IMR-90 (cell line): ENCODE results near the gene SMYD1. TPM values are rescaled to one million over a fixed set of nuclear protein-coding genes. Genes with fewer than 3 reads are reported as not detected.

ENCODE experiments used
- ATAC-seq: fragments of 200-7000 bp; cut with Tn5 transposase; 2 replicates; pipeline ENCODE4 v1.9.1; 2020; ENCODE audit warnings: low read depth, mild to moderate bottlenecking, moderate library complexity
- BruUV-seq: library from RNA; stranded (reverse); fragments of 400-500 nt; replicated peaks from 2 replicates; lab custom pipeline; 2021; lab: Mats Ljungman, UMichigan
- CTCF ChIA-PET: fragments of 300-600 bp; formaldehyde crosslinking; extraction: SDS; loops from one replicate; lab custom pipeline; 2021; ENCODE audit warnings: antibody characterized with exemption; lab: Yijun Ruan, JAX
- POLR2A ChIA-PET: fragments of 300-600 bp; sonication (Branson Sonifier 250); formaldehyde crosslinking; loops from one replicate; lab custom pipeline; 2022; ENCODE audit warnings: antibody characterized with exemption; ENCODE audit not compliant: unreplicated experiment; lab: Charles Lee
- DNase-seq: peaks from one replicate; pipeline ENCODE4 v3.0.0; 2013
- H2AFZ ChIP-seq: replicated peaks from 2 replicates; pipeline ENCODE3; 2013; ENCODE audit warnings: low read length, mild to moderate bottlenecking; ENCODE audit not compliant: poor library complexity
- H2AK5ac ChIP-seq: 2 replicates; pipeline ENCODE4 v1.6.1; 2013; ENCODE audit warnings: low read depth, low read length, inconsistent platforms
- H2AK9ac ChIP-seq: replicated peaks from 2 replicates; pipeline ENCODE3; 2013; ENCODE audit warnings: mild to moderate bottlenecking, low read depth, low read length, moderate library complexity; ENCODE audit not compliant: poor library complexity
- H2BK120ac ChIP-seq: 2 replicates; pipeline ENCODE4 v1.6.1; 2013; ENCODE audit warnings: low read depth, low read length, inconsistent platforms
- H2BK15ac ChIP-seq: 3 replicates; pipeline ENCODE4 v1.6.1; 2013; ENCODE audit warnings: low read depth, low read length, inconsistent platforms
- H2BK20ac ChIP-seq: 2 replicates; pipeline ENCODE4 v1.6.1; 2013; ENCODE audit warnings: low read depth, mild to moderate bottlenecking, inconsistent platforms, low read length, moderate library complexity
- H2BK5ac ChIP-seq: 2 replicates; pipeline ENCODE4 v1.6.1; 2013; ENCODE audit warnings: mild to moderate bottlenecking, low read depth, low read length, inconsistent platforms; ENCODE audit not compliant: poor library complexity, severe bottlenecking
- H3K14ac ChIP-seq: replicated peaks from 2 replicates; pipeline ENCODE4 v1.6.1; 2013; ENCODE audit warnings: low read depth, low read length, inconsistent platforms
- H3K18ac ChIP-seq: 2 replicates; pipeline ENCODE4 v1.6.1; 2013; ENCODE audit warnings: low read depth, low read length, control low read depth
- H3K23ac ChIP-seq: 2 replicates; pipeline ENCODE4 v1.6.1; 2013; ENCODE audit warnings: low read depth, low read length, inconsistent platforms
- H3K27ac ChIP-seq: 2 replicates; pipeline ENCODE4 v1.5.1; 2013; ENCODE audit warnings: mild to moderate bottlenecking, control low read depth, low read length; ENCODE audit not compliant: insufficient read depth
- H3K27me3 ChIP-seq: 2 replicates; pipeline ENCODE4 v1.6.1; 2013; ENCODE audit warnings: low read length; ENCODE audit not compliant: control insufficient read depth, insufficient read depth
- H3K36me3 ChIP-seq: 2 replicates; pipeline ENCODE4 v1.6.1; 2013; ENCODE audit warnings: low read length, mixed read lengths; ENCODE audit not compliant: control insufficient read depth, insufficient read depth
- H3K4ac ChIP-seq: 2 replicates; pipeline ENCODE4 v1.6.1; 2013; ENCODE audit warnings: low read depth, low read length, inconsistent platforms
- H3K4me1 ChIP-seq: 2 replicates; pipeline ENCODE4 v1.6.1; 2013; ENCODE audit warnings: low read length, mixed read lengths; ENCODE audit not compliant: control insufficient read depth, insufficient read depth
- H3K4me2 ChIP-seq: 2 replicates; pipeline ENCODE4 v1.6.1; 2013; ENCODE audit warnings: low read depth, mild to moderate bottlenecking, control low read depth, low read length, moderate library complexity
- H3K4me3 ChIP-seq: 2 replicates; pipeline ENCODE4 v1.5.1; 2013; ENCODE audit warnings: low read depth, mild to moderate bottlenecking, control low read depth, low read length, moderate library complexity; ENCODE audit not compliant: insufficient read depth
- H3K56ac ChIP-seq: 2 replicates; pipeline ENCODE4 v1.6.1; 2013; ENCODE audit warnings: low read length, inconsistent platforms; ENCODE audit not compliant: insufficient read depth; ENCODE audit errors: extremely low read depth
- H3K79me1 ChIP-seq, 2 experiments: 2 replicates each; pipeline ENCODE4 v1.6.1; 2013; ENCODE audit warnings: low read length in 2 of 2, inconsistent platforms in 1 of 2, low read depth in 1 of 2
- H3K9ac ChIP-seq: 2 replicates; pipeline ENCODE4 v1.6.1; 2013; ENCODE audit warnings: low read depth, low read length, control low read depth
- H3K9me1 ChIP-seq: 2 replicates; pipeline ENCODE4 v1.6.1; 2013; ENCODE audit warnings: low read length, inconsistent platforms; ENCODE audit not compliant: insufficient read depth
- H3K9me3 ChIP-seq: 2 replicates; pipeline ENCODE4 v1.6.1; 2013; ENCODE audit warnings: low read length; ENCODE audit not compliant: control insufficient read depth, insufficient read depth
- H4K20me1 ChIP-seq: 2 replicates; pipeline ENCODE4 v1.6.1; 2013; ENCODE audit warnings: low read length, inconsistent platforms; ENCODE audit not compliant: insufficient read depth
- H4K5ac ChIP-seq: 2 replicates; pipeline ENCODE4 v1.6.1; 2013; ENCODE audit warnings: mild to moderate bottlenecking, low read depth, low read length, control low read depth
- H4K8ac ChIP-seq, 2 experiments: 2 replicates each; pipeline ENCODE4 v1.6.1; 2013; ENCODE audit warnings: low read depth in 2 of 2, low read length in 2 of 2, control low read depth in 1 of 2, inconsistent platforms in 1 of 2
- H4K91ac ChIP-seq: 2 replicates; pipeline ENCODE4 v1.6.1; 2013; ENCODE audit warnings: low read depth, low read length, inconsistent platforms; ENCODE audit not compliant: insufficient read depth
- MXI1 ChIP-seq: IDR thresholded peaks from 2 replicates; pipeline ENCODE4 v1.6.1; 2012; ENCODE audit warnings: low read depth, mild to moderate bottlenecking, low read length, moderate library complexity, borderline replicate concordance
- RAD21 ChIP-seq: IDR thresholded peaks from 2 replicates; pipeline ENCODE4 v1.6.1; 2012; ENCODE audit warnings: low read length, improper control_type of control experiment
- WGBS, 2 experiments: methylation state at CpG; one replicate each; pipeline versions ENCODE4 v1.1.5 to v1.1.7; 2013; ENCODE audit warnings: missing lambda C conversion rate in 2 of 2; ENCODE audit not compliant: insufficient read length in 1 of 2; ENCODE audit errors: extremely low coverage in 2 of 2; 5-methylcytosine and 5-hydroxymethylcytosine counted together
- dilution Hi-C: fragments of 300-500 bp; cut with HindIII; formaldehyde crosslinking; loops from one replicate; pipeline ENCODE4 v1.14.3; 2018; ENCODE audit warnings: low sequenced_read_pairs; ENCODE audit not compliant: unreplicated experiment
- in situ Hi-C: fragments of 300-500 bp; cut with MboI; formaldehyde crosslinking; loops from 3 replicates; pipeline ENCODE4 v1.14.3; 2019; ENCODE audit warnings: low sequenced_read_pairs, inconsistent platforms, mixed read lengths
- intact Hi-C: fragments of 100-400 bp; cut with micrococcal nuclease; formaldehyde crosslinking; loops from 2 replicates; pipeline ENCODE4 v1.10.0; 2022
- polyA plus RNA-seq, 3 experiments: library from polyadenylated mRNA; depleted of rRNA; stranded (reverse); fragments of >200 nt; gene quantifications; 2 replicates each; pipeline ENCODE4 v1.2.3, GENCODE V29; 2012; ENCODE audit warnings: low replicate concordance in 1 of 3
- total RNA-seq: library from RNA; depleted of rRNA; stranded (reverse); fragments of >200 nt; gene quantifications from 2 replicates; pipeline ENCODE4 v1.2.3, GENCODE V29; 2012

Gene SMYD1
- total and polyA plus RNA-seq, 2 of the 4 experiments (the other 2 are of a cell fraction), result not detected

DNA sequence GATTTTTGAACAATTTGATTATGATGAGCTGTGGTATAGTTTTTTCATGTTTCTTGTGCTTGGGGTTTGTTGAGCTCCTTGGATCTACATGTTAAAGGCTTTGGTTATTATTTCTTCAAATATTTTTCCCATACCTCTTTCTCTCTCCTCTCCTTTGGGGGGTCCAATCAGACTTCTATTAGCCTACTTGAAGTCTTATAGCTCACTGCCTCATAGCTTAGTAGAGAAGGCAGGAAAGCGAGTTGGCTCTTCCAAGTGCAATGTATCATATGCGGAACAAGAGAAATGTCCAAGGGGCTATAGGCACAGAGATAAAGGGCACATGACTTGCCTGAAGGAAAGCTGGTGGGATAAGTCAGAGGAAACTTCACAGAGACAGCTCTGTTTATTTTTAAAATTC is 74.3 kb downstream of the SMYD1 start:
- 71% methylated on average over 2 of the region's 2 CpGs; no CpG with 5 or more reads in 1 of the 2 experiments for WGBS, 2 experiments
- dilution Hi-C loops, result no loop called here
- Histone ChIP-seq H2AK9ac (no peak overlapping the region), H2AK5ac (no peak overlapping the region), H3K18ac (no peak overlapping the region), H2BK5ac (no peak overlapping the region), H3K4me3 (no peak overlapping the region), H2AFZ (no peak overlapping the region), H3K56ac (no peak overlapping the region), H2BK20ac (no peak overlapping the region), H2BK15ac (no peak overlapping the region), H4K91ac (no peak overlapping the region), H2BK120ac (no peak overlapping the region), H4K20me1 (no peaks in the 10 kb centered on the region), H3K79me1 (no peaks in the 10 kb centered on the region), H3K14ac (no peak overlapping the region), H3K36me3 (no peaks in the 10 kb centered on the region), H3K9me1 (no peaks in the 10 kb centered on the region), H3K4ac (no peak overlapping the region), H3K9ac (no peak overlapping the region), H4K8ac (no peak overlapping the region), H3K27ac (no peak overlapping the region), H3K27me3 (no peaks in the 10 kb centered on the region), H4K5ac (no peak overlapping the region), H3K4me2 (no peak overlapping the region), H3K4me1 (no peaks in the 10 kb centered on the region), H3K9me3 (no peaks in the 10 kb centered on the region), H3K23ac (no peak overlapping the region)
- no peak for TF ChIP-seq MXI1
- TF ChIP-seq RAD21, result no peak
- intact Hi-C loops, result no loop called here
- DNase-seq (no peak), ATAC-seq (no peak)
- POLR2A ChIA-PET, result no interaction called here
- no TSS peak for BruUV-seq
- CTCF ChIA-PET, result no interaction called here
- in situ Hi-C loops, result no loop called here
